Astrocyte of the spinal cord (primary cell): Measurements from ENCODE around the gene MAZ.

Experiments
- DNase-seq: peaks from one replicate; pipeline ENCODE4 v3.0.0; 2011; ENCODE audit warnings: low read depth, low spot score
- H3K4me3 ChIP-seq: 2 replicates; pipeline ENCODE4 v1.5.1; 2011; ENCODE audit warnings: low read depth, mild to moderate bottlenecking, low read length, moderate library complexity
- in situ Hi-C: cut with HindIII; loops from 2 replicates; pipeline ENCODE4 v1.10.0; 2017; ENCODE audit warnings: low sequenced_read_pairs
- TF ChIP-seq, protein P1 (sequence below): IDR thresholded peaks from 2 replicates; pipeline ENCODE4 v1.5.1; 2012; ENCODE audit warnings: low read depth, mild to moderate bottlenecking, low read length, inconsistent platforms

Gene MAZ

DNA sequence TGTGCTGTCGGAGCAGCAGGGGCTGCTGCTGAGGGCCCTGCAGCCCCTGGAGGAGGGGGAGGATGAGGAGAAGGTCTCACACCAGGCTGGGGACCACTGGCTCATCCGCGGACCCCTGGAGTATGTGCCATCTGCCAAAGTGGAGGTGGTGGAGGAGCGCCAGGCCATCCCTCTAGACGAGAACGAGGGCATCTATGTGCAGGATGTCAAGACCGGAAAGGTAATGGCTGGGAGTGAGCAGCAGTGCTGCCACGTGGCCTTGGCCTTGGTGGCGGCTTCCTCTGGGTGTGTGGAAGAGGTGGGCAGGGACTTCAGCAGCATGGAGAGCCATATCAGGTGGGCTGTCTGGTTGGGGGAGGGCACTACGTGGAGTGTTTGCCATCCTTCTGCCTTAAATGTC lies 33.9 kb downstream of the MAZ start:
- H3K4me3 ChIP-seq = no peak overlapping the region
- TF ChIP-seq, protein P1, sequence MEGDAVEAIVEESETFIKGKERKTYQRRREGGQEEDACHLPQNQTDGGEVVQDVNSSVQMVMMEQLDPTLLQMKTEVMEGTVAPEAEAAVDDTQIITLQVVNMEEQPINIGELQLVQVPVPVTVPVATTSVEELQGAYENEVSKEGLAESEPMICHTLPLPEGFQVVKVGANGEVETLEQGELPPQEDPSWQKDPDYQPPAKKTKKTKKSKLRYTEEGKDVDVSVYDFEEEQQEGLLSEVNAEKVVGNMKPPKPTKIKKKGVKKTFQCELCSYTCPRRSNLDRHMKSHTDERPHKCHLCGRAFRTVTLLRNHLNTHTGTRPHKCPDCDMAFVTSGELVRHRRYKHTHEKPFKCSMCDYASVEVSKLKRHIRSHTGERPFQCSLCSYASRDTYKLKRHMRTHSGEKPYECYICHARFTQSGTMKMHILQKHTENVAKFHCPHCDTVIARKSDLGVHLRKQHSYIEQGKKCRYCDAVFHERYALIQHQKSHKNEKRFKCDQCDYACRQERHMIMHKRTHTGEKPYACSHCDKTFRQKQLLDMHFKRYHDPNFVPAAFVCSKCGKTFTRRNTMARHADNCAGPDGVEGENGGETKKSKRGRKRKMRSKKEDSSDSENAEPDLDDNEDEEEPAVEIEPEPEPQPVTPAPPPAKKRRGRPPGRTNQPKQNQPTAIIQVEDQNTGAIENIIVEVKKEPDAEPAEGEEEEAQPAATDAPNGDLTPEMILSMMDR = no peak
- in situ Hi-C loops = no loop called here
- DNase-seq = no peak

DNA sequence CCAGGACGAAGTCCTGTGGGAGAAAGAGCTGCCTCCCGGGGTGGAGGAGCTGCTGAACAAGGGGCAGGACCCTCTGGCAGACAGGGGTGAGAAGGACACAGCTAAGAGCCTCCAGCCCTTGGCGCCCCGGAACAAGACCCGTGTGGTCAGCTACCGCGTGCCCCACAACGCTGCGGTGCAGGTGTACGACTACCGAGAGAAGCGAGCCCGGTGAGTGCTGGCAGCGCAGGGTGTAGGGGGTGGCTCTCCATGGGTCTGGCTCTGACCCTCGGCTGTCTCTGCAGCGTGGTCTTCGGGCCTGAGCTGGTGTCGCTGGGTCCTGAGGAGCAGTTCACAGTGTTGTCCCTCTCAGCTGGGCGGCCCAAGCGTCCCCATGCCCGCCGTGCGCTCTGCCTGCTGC lies 35.3 kb downstream of the MAZ start:
- in situ Hi-C loops = no loop called here
- no peak overlapping the region for H3K4me3 ChIP-seq
- DNase-seq = no peak
- TF ChIP-seq, protein P1 = no peak

DNA sequence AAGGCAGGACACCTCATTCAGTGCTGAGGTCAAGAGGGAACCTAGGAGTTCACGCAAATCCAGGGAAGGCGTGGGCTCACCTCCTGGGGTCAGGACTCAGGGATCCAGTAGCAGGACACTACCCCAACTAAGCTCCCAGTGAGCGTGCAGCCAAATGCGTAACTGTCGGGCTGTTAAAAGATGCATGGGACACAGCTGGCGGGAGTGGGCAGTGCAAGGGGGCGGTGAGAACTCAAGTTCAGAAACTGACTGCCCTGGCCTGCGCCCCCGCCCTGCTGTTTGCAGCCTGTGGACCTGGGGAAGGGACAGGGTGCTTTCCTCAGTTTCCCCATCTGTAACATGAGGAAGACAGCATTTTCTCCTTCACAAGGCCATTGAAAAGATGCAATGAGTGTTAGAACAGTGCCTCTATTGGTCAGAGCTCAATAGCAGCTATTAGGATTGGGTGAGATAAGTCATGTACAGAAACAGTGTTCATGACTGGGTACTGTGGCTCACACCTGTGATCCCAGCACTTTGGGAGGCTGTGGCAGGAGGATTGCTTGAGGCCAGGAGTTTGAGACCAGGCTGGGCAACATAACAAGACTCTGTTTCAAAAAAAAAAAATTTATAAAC lies 36.5 kb downstream of the MAZ start:
- no peak for DNase-seq
- no peak overlapping the region for H3K4me3 ChIP-seq
- TF ChIP-seq, protein P1 = no peak
- in situ Hi-C loops = no loop called here

DNA sequence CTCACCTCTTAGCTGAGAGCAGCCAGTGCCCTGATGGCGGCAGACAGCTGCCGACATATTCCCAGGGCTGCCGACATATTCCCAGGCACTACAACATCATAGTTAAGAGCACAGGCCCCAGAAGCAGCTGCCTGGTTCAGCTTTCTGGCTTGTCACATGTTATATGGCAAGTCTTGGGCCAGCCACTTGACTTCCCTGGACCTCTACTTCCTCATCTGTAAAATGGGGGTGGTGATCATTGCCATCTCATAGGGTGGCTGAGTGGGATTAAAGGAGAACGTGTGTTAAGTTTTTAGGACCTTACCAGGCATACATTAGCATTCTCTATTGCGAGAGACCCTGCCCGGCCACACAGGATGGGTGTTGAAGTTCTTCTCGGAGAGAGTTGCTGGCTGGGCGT lies 37.6 kb downstream of the MAZ start:
- no peak overlapping the region for H3K4me3 ChIP-seq
- TF ChIP-seq, protein P1 = no peak
- in situ Hi-C loops = no loop called here
- DNase-seq = no peak

DNA sequence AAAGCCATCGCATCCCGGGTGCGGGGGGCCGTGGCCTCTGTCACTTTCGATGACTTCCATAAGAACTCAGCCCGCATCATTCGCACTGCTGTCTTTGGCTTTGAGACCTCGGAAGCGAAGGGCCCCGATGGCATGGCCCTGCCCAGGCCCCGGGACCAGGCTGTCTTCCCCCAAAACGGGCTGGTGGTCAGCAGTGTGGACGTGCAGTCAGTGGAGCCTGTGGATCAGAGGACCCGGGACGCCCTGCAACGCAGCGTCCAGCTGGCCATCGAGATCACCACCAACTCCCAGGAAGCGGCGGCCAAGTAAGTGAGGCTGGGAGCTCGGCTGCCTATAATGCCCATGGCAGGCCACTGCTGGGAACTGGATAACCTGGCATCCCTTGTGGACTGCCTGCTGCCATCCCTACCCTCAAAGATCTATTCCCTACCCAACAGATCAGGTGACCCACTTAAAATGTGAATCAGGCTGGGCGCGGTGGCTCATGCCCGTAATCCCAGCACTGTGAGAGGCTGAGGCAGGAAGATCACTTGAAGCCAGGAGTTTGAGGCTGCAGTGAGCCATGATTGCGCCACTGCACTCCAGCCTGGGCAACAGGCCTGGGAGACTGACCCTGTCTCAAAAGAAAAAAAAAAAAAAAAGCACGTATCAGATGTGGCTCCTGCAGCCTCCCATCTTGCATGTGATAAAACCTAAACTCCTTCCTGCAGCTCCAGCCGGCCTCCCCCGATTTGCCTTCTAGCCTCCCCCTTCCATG lies 38.4 kb downstream of the MAZ start:
- DNase-seq = no peak
- in situ Hi-C loops = no loop called here

DNA sequence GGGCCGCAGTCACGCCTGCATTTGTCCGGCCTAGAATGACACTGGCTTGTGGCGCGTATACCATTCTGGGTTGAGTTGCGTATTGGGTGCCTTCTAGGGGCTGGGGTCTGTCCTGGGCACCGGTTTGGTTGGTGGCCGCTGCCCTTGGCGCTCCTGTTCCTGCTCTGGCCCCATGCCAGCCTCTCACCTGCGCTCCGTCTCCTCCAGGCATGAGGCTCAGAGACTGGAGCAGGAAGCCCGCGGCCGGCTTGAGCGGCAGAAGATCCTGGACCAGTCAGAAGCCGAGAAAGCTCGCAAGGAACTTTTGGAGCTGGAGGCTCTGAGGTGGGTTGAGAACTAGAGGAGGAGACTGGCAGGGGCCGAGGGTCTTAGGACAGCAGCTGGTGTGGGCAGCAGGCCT lies 39.3 kb downstream of the MAZ start:
- no peak for DNase-seq
- TF ChIP-seq, protein P1 = no peak
- H3K4me3 ChIP-seq = no peak overlapping the region
- in situ Hi-C loops = no loop called here

More for the DNA sequence above, 38.4 kb downstream of the MAZ start:
- TF ChIP-seq, protein P1 = no peak
- H3K4me3 ChIP-seq = no peak overlapping the region
